Measurements from ENCODE around the gene DPYSL4.

GRCh38 chr10:132249226-132249724, 62.5 kb downstream of the DPYSL4 start:
- TF ChIP-seq, protein P1, sequence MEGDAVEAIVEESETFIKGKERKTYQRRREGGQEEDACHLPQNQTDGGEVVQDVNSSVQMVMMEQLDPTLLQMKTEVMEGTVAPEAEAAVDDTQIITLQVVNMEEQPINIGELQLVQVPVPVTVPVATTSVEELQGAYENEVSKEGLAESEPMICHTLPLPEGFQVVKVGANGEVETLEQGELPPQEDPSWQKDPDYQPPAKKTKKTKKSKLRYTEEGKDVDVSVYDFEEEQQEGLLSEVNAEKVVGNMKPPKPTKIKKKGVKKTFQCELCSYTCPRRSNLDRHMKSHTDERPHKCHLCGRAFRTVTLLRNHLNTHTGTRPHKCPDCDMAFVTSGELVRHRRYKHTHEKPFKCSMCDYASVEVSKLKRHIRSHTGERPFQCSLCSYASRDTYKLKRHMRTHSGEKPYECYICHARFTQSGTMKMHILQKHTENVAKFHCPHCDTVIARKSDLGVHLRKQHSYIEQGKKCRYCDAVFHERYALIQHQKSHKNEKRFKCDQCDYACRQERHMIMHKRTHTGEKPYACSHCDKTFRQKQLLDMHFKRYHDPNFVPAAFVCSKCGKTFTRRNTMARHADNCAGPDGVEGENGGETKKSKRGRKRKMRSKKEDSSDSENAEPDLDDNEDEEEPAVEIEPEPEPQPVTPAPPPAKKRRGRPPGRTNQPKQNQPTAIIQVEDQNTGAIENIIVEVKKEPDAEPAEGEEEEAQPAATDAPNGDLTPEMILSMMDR (conservative IDR thresholded peaks at IDR 0.05; ENCODE audit: low read depth in 2 of 2) = no peak
- TF ChIP-seq POLR2AphosphoS5 (IDR thresholded peaks at IDR 0.05; ENCODE audit: low read depth) = no peak
- TF ChIP-seq EZH2 (IDR thresholded peaks at IDR 0.05; ENCODE audit: low read depth, unreplicated experiment) = no peak
- TF ChIP-seq ETS1 (IDR thresholded peaks at IDR 0.05) = no peak
- no peak for TF ChIP-seq ZNF331 (CRISPR knock-in tag; IDR thresholded peaks at IDR 0.05; ENCODE audit: low read depth)
- no peak for TF ChIP-seq CREB1 (CRISPR knock-in tag; IDR thresholded peaks at IDR 0.05; ENCODE audit: low read depth)
- TF ChIP-seq EZH2phosphoT487 (IDR thresholded peaks at IDR 0.05; ENCODE audit: unreplicated experiment) = no peak
- TF ChIP-seq, protein P2, sequence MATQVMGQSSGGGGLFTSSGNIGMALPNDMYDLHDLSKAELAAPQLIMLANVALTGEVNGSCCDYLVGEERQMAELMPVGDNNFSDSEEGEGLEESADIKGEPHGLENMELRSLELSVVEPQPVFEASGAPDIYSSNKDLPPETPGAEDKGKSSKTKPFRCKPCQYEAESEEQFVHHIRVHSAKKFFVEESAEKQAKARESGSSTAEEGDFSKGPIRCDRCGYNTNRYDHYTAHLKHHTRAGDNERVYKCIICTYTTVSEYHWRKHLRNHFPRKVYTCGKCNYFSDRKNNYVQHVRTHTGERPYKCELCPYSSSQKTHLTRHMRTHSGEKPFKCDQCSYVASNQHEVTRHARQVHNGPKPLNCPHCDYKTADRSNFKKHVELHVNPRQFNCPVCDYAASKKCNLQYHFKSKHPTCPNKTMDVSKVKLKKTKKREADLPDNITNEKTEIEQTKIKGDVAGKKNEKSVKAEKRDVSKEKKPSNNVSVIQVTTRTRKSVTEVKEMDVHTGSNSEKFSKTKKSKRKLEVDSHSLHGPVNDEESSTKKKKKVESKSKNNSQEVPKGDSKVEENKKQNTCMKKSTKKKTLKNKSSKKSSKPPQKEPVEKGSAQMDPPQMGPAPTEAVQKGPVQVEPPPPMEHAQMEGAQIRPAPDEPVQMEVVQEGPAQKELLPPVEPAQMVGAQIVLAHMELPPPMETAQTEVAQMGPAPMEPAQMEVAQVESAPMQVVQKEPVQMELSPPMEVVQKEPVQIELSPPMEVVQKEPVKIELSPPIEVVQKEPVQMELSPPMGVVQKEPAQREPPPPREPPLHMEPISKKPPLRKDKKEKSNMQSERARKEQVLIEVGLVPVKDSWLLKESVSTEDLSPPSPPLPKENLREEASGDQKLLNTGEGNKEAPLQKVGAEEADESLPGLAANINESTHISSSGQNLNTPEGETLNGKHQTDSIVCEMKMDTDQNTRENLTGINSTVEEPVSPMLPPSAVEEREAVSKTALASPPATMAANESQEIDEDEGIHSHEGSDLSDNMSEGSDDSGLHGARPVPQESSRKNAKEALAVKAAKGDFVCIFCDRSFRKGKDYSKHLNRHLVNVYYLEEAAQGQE (IDR thresholded peaks at IDR 0.05; ENCODE audit: unreplicated experiment) = no peak
- TF ChIP-seq JUNB (IDR thresholded peaks at IDR 0.05; ENCODE audit: unreplicated experiment) = no peak
- TF ChIP-seq ZNF114 (CRISPR knock-in tag; IDR thresholded peaks at IDR 0.05) = no peak
- no peak for TF ChIP-seq STAT1 (IDR thresholded peaks at IDR 0.05; ENCODE audit: unreplicated experiment)

All from GM23338 (cell line).